ENCODE data around the gene KIRREL3. TPM values are rescaled to one million over a fixed set of nuclear protein-coding genes. Genes with fewer than 3 reads are reported as not detected.
A peak's percentile ranks its signal among the peaks of the same experiment; 100 is the strongest.

The KIRREL3 gene
- total and polyA plus RNA-seq, 2 of the 4 experiments (the other 2 are of a cell fraction) = 10.9 to 15.9 TPM

DNA sequence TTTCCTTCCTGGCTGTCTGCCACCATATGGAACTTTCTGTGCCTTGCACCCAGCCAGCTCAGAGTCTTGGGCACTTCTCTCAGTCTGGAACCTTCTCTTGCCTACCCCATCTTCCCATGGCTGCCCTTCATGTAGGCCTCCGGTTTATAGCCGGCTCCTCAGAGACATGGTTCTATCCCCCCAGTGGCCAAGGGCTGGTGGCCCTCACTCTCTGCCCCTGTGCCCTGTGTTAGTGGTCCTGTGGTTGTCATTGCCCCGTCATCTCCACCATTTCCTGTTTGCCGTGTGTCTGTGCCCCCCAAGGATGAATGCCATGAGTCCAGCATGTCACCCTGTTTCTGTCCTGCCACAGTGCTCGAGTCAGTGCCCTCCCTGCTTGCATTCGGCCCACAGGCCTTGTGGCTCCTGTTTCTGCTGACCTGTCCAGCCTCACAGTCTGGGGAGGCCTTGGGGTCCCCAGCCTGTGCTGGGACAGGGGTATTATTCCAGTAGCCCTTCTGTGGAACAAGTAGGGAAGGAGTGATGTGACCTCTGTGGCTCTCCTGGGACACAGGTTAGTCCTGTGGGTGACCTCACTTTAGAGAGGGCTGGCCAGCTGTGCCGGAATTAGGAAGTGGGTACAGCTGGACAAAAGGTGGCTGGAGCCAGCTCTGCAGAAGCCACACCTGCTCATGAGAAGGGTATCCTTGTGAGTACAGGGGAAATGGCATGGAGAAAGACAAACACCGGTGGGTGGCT, 614.4 kb downstream of the KIRREL3 start:
- Histone ChIP-seq H3K4me1 (ENCODE audit: control insufficient read depth, insufficient read depth, low read length) (no peaks in the 10 kb centered on the region), H3K4me3 (ENCODE audit: insufficient read depth, low read depth, low read length) (no peak overlapping the region), H3K9me1 (ENCODE audit: insufficient read depth, low read length) (peaks cover 5% of the 10 kb centered on the region; the same call in 1 of the 2 replicates), H4K8ac (ENCODE audit: low read depth in 2 of 2, low read length in 2 of 2) (no peak overlapping the region), H4K91ac (ENCODE audit: insufficient read depth, low read depth, low read length) (no peak overlapping the region), H3K36me3 (ENCODE audit: control insufficient read depth, insufficient read depth, low read length) (no peaks in the 10 kb centered on the region), H3K79me1 (ENCODE audit: low read depth in 1 of 2, low read length in 2 of 2) (peaks cover 0 to 3% of the 10 kb centered on the region in 2 experiments; a peak in 1 of 4 replicates), H2BK5ac (ENCODE audit: low read depth, low read length, poor library complexity, severe bottlenecking) (no peak overlapping the region), H2AFZ (replicated peaks; ENCODE audit: low read length, poor library complexity) (peak overlapping the region; percentile 51), H2BK15ac (ENCODE audit: low read depth, low read length) (no peak overlapping the region), H3K27me3 (ENCODE audit: control insufficient read depth, insufficient read depth, low read length) (no peaks in the 10 kb centered on the region), H3K23ac (ENCODE audit: low read depth, low read length) (no peak overlapping the region), H3K18ac (ENCODE audit: low read depth, low read length) (no peak overlapping the region), H4K20me1 (ENCODE audit: insufficient read depth, low read length) (no peaks in the 10 kb centered on the region; the same call in 1 of the 2 replicates), H4K5ac (ENCODE audit: low read depth, low read length) (no peak overlapping the region), H2AK9ac (replicated peaks; ENCODE audit: low read depth, low read length, poor library complexity) (no peak overlapping the region), H2BK120ac (ENCODE audit: low read depth, low read length) (no peak overlapping the region), H3K9me3 (ENCODE audit: control insufficient read depth, insufficient read depth, low read length) (no peaks in the 10 kb centered on the region), H2BK20ac (ENCODE audit: low read depth, low read length) (no peak overlapping the region), H3K14ac (replicated peaks; ENCODE audit: low read depth, low read length) (no peak overlapping the region), H3K27ac (ENCODE audit: insufficient read depth, low read length) (no peak overlapping the region), H2AK5ac (ENCODE audit: low read depth, low read length) (no peak overlapping the region; the same call in 1 of the 2 replicates), H3K4me2 (ENCODE audit: low read depth, low read length) (no peak overlapping the region), H3K56ac (ENCODE audit: extremely low read depth, insufficient read depth, low read length) (no peak overlapping the region), H3K9ac (ENCODE audit: low read depth, low read length) (no peak overlapping the region), H3K4ac (ENCODE audit: low read depth, low read length) (no peak overlapping the region)
- no TSS peak for BruUV-seq (replicated peaks)
- ATAC-seq (ENCODE audit: low read depth) (no peak), DNase-seq (no peak)
- intact Hi-C loops (cut with micrococcal nuclease) = no loop called here
- dilution Hi-C loops (cut with HindIII; ENCODE audit: low sequenced_read_pairs, unreplicated experiment) = no loop called here
- WGBS, 2 experiments (ENCODE audit: extremely low coverage in 2 of 2, insufficient read length in 1 of 2) = 100% methylated on average over 1 of the region's 8 CpGs; no CpG with 5 or more reads in 1 of the 2 experiments
- TF ChIP-seq SMC3 (IDR thresholded peaks at IDR 0.05; ENCODE audit: low read depth, low read length) = no peak
- POLR2A ChIA-PET (ENCODE audit: unreplicated experiment) = no interaction called here
- CTCF ChIA-PET = no interaction called here
- in situ Hi-C loops (cut with MboI; ENCODE audit: low sequenced_read_pairs) = no loop called here

Measured in IMR-90 (cell line).